ENCODE data around the gene ADGRG6.

ADGRG6 gene

GRCh38 chr6:142335415-142335814 is 33.6 kb downstream of the ADGRG6 start:
- TF ChIP-seq POLR2AphosphoS5 (IDR thresholded peaks at IDR 0.05; ENCODE audit: low read depth, low read length), result no peak

- TF ChIP-seq SIN3A (IDR thresholded peaks at IDR 0.05; ENCODE audit: borderline replicate concordance, insufficient read depth, low read length) (no peak), TAF1 (IDR thresholded peaks at IDR 0.05; ENCODE audit: borderline replicate concordance, insufficient read depth, low read length) (no peak), FOXP2 (optimal IDR thresholded peaks at IDR 0.05; ENCODE audit: borderline replicate concordance, extremely low read depth, extremely low read length, insufficient read depth) (no peak)
These were observed 34.4 kb downstream of the ADGRG6 start for GRCh38 chr6:142336183-142336582.

- TF ChIP-seq, protein P1, sequence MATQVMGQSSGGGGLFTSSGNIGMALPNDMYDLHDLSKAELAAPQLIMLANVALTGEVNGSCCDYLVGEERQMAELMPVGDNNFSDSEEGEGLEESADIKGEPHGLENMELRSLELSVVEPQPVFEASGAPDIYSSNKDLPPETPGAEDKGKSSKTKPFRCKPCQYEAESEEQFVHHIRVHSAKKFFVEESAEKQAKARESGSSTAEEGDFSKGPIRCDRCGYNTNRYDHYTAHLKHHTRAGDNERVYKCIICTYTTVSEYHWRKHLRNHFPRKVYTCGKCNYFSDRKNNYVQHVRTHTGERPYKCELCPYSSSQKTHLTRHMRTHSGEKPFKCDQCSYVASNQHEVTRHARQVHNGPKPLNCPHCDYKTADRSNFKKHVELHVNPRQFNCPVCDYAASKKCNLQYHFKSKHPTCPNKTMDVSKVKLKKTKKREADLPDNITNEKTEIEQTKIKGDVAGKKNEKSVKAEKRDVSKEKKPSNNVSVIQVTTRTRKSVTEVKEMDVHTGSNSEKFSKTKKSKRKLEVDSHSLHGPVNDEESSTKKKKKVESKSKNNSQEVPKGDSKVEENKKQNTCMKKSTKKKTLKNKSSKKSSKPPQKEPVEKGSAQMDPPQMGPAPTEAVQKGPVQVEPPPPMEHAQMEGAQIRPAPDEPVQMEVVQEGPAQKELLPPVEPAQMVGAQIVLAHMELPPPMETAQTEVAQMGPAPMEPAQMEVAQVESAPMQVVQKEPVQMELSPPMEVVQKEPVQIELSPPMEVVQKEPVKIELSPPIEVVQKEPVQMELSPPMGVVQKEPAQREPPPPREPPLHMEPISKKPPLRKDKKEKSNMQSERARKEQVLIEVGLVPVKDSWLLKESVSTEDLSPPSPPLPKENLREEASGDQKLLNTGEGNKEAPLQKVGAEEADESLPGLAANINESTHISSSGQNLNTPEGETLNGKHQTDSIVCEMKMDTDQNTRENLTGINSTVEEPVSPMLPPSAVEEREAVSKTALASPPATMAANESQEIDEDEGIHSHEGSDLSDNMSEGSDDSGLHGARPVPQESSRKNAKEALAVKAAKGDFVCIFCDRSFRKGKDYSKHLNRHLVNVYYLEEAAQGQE (IDR thresholded peaks at IDR 0.05; ENCODE audit: insufficient read depth in 1 of 2, low read depth in 2 of 2, low read length in 2 of 2), result no peak
- no peak for TF ChIP-seq POLR2AphosphoS5 (IDR thresholded peaks at IDR 0.05; ENCODE audit: low read depth, low read length)
- TF ChIP-seq TAF1 (IDR thresholded peaks at IDR 0.05; ENCODE audit: borderline replicate concordance, insufficient read depth, low read length), result no peak
- no peak for TF ChIP-seq FOXP2 (optimal IDR thresholded peaks at IDR 0.05; ENCODE audit: borderline replicate concordance, extremely low read depth, extremely low read length, insufficient read depth)
- TF ChIP-seq SIN3A (IDR thresholded peaks at IDR 0.05; ENCODE audit: borderline replicate concordance, insufficient read depth, low read length), result no peak
These were observed 35.0 kb downstream of the ADGRG6 start for GRCh38 chr6:142336787-142337186.

DNA sequence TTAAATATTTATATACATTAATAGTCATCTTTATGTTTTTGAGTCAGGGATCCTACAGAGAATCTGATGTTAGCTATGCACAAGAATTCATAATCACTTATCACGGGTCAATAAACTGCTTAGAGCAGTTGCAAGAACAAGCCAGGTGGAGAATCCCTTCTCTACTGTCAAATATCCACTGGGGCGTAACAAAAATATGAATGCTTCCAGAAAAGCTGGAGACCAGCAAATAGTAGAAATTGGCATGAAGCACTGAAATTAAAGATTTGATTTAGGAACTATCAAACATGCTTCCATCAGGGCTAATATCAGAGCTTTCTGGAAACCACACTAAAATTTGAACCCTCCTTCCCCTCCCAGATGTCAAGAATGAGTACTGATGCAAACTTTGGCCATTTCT is 37.3 kb downstream of the ADGRG6 start:
- TF ChIP-seq SIN3A (IDR thresholded peaks at IDR 0.05; ENCODE audit: borderline replicate concordance, insufficient read depth, low read length), result no peak
- TF ChIP-seq TAF1 (IDR thresholded peaks at IDR 0.05; ENCODE audit: borderline replicate concordance, insufficient read depth, low read length), result no peak
- no peak for TF ChIP-seq POLR2AphosphoS5 (IDR thresholded peaks at IDR 0.05; ENCODE audit: low read depth, low read length)
- no peak for TF ChIP-seq FOXP2 (optimal IDR thresholded peaks at IDR 0.05; ENCODE audit: borderline replicate concordance, extremely low read depth, extremely low read length, insufficient read depth)
- TF ChIP-seq, protein P1 (IDR thresholded peaks at IDR 0.05; ENCODE audit: insufficient read depth in 1 of 2, low read depth in 2 of 2, low read length in 2 of 2), result no peak

GRCh38 chr6:142339968-142340658 is 38.3 kb downstream of the ADGRG6 start:
- TF ChIP-seq SIN3A (IDR thresholded peaks at IDR 0.05; ENCODE audit: borderline replicate concordance, insufficient read depth, low read length), result no peak
- no peak for TF ChIP-seq TAF1 (IDR thresholded peaks at IDR 0.05; ENCODE audit: borderline replicate concordance, insufficient read depth, low read length)
- TF ChIP-seq POLR2AphosphoS5 (IDR thresholded peaks at IDR 0.05; ENCODE audit: low read depth, low read length), result no peak
- TF ChIP-seq, protein P1 (IDR thresholded peaks at IDR 0.05; ENCODE audit: insufficient read depth in 1 of 2, low read depth in 2 of 2, low read length in 2 of 2), result no peak
- no peak for TF ChIP-seq FOXP2 (optimal IDR thresholded peaks at IDR 0.05; ENCODE audit: borderline replicate concordance, extremely low read depth, extremely low read length, insufficient read depth)

GRCh38 chr6:142341855-142342330 is 40.1 kb downstream of the ADGRG6 start:
- TF ChIP-seq SIN3A (IDR thresholded peaks at IDR 0.05; ENCODE audit: borderline replicate concordance, insufficient read depth, low read length) (no peak), TAF1 (IDR thresholded peaks at IDR 0.05; ENCODE audit: borderline replicate concordance, insufficient read depth, low read length) (no peak), POLR2AphosphoS5 (IDR thresholded peaks at IDR 0.05; ENCODE audit: low read depth, low read length) (no peak), FOXP2 (optimal IDR thresholded peaks at IDR 0.05; ENCODE audit: borderline replicate concordance, extremely low read depth, extremely low read length, insufficient read depth) (no peak)
- TF ChIP-seq, protein P1 (IDR thresholded peaks at IDR 0.05; ENCODE audit: insufficient read depth in 1 of 2, low read depth in 2 of 2, low read length in 2 of 2), result no peak
